Natural killer cell treated with Interleukin-12 subunit alpha and Interleukin-12 subunit beta and Interleukin-15 and Interleukin-18, amount 100 ng/mL, for 72 hours (primary cell): ENCODE measurements around the gene ADGRL1. TPM values are rescaled to one million over a fixed set of nuclear protein-coding genes. Genes with fewer than 3 reads are reported as not detected.
"Not testable (repeated sequence)": the region's sequence is repeated elsewhere in the genome, so short reads cannot be mapped to it uniquely, and the experiment has no call there.

Source experiments
- ATAC-seq, 2 donors: fragments of 150-1000 bp; cut with Tn5 transposase in 1 of 2; sonication (Bioruptor Pico), chemical (Tn5 transposase) in 1 of 2; 2 replicates each; pipeline ENCODE4 v1.10.0; 2021
- DNase-seq: peaks from one replicate; pipeline ENCODE4 v3.0.0; 2022; ENCODE audit warnings: low spot score
- H3K27ac Mint-ChIP-seq, 2 donors: 1 replicate in 1 of 2; 2 replicates in 1 of 2; pipeline ENCODE4 v1.8.0; 2022; ENCODE audit warnings: mixed read lengths in 2 of 2, mild to moderate bottlenecking in 1 of 2, moderate library complexity in 1 of 2
- H3K27me3 Mint-ChIP-seq, 2 donors: 1 replicate in 1 of 2; 2 replicates in 1 of 2; pipeline ENCODE4 v1.8.0; 2022; ENCODE audit warnings: mixed read lengths in 2 of 2
- H3K36me3 Mint-ChIP-seq: one replicate; pipeline ENCODE4 v1.8.0; 2022; ENCODE audit warnings: mixed read lengths
- H3K4me1 Mint-ChIP-seq, 2 donors: 1 replicate in 1 of 2; 2 replicates in 1 of 2; pipeline ENCODE4 v1.8.0; 2022; ENCODE audit warnings: low read depth in 2 of 2, mixed read lengths in 2 of 2, mild to moderate bottlenecking in 1 of 2
- H3K4me3 Mint-ChIP-seq: one replicate; pipeline ENCODE4 v1.8.0; 2022; ENCODE audit warnings: mixed read lengths
- H3K9me3 Mint-ChIP-seq: 2 replicates; pipeline ENCODE4 v1.8.0; 2022; ENCODE audit warnings: mixed read lengths
- total RNA-seq, 2 donors: library from RNA; stranded (reverse); gene quantifications; one replicate each; pipeline ENCODE4 v1.2.3, GENCODE V29; 2022

The ADGRL1 gene
- total RNA-seq, 2 donors from 2014 or later: 6.5 to 8.2 TPM

GRCh38 chr19:14156971-14157717 is 48.8 kb downstream of the ADGRL1 start:
- H3K4me1 Mint-ChIP-seq: no peaks in the 10 kb centered on the region
- no peaks in the 10 kb centered on the region for H3K36me3 Mint-ChIP-seq
- no peak overlapping the region for H3K27ac Mint-ChIP-seq

GRCh38 chr19:14156122-14156521 is 49.8 kb downstream of the ADGRL1 start:
- H3K4me1 Mint-ChIP-seq: no peaks in the 10 kb centered on the region
- H3K36me3 Mint-ChIP-seq: no peaks in the 10 kb centered on the region
- H3K9me3 Mint-ChIP-seq: no peaks in the 10 kb centered on the region
- no peaks in the 10 kb centered on the region for H3K27me3 Mint-ChIP-seq
- H3K4me3 Mint-ChIP-seq: no peak overlapping the region
- H3K27ac Mint-ChIP-seq: no peak overlapping the region
- ATAC-seq (no peak), DNase-seq (no peak)

More at GRCh38 chr19:14156971-14157717, 48.8 kb downstream of the ADGRL1 start:
- Mint-ChIP-seq H3K9me3 (no peaks in the 10 kb centered on the region), H3K27me3 (no peaks in the 10 kb centered on the region), H3K4me3 (no peak overlapping the region)
- ATAC-seq (no peak), DNase-seq (no peak)

- Mint-ChIP-seq H3K27ac (no peak overlapping the region), H3K9me3 (no peaks in the 10 kb centered on the region), H3K36me3 (no peaks in the 10 kb centered on the region), H3K4me1 (no peaks in the 10 kb centered on the region), H3K4me3 (no peak overlapping the region), H3K27me3 (no peaks in the 10 kb centered on the region)
- ATAC-seq: no peak
- DNase-seq: no peak
These were observed 50.6 kb downstream of the ADGRL1 start for GRCh38 chr19:14155371-14155770.

GRCh38 chr19:14152713-14153112 is 53.3 kb downstream of the ADGRL1 start:
- H3K4me3 Mint-ChIP-seq: no peak overlapping the region
- H3K9me3 Mint-ChIP-seq: no peaks in the 10 kb centered on the region
- ATAC-seq (no peak), DNase-seq (no peak)
- no peaks in the 10 kb centered on the region for H3K27me3 Mint-ChIP-seq
- H3K36me3 Mint-ChIP-seq: no peaks in the 10 kb centered on the region
- H3K27ac Mint-ChIP-seq: no peak overlapping the region
- H3K4me1 Mint-ChIP-seq: peaks cover 18 to 21% of the 10 kb centered on the region in 2 donors

- Mint-ChIP-seq H3K4me3 (no peak overlapping the region), H3K36me3 (no peaks in the 10 kb centered on the region), H3K9me3 (no peaks in the 10 kb centered on the region), H3K27me3 (no peaks in the 10 kb centered on the region), H3K27ac (peak overlapping the region in 1 of 2 donors; percentile 98), H3K4me1 (peaks cover 21 to 23% of the 10 kb centered on the region in 2 donors)
- no peak for ATAC-seq
- DNase-seq: no peak
These were observed 55.0 kb downstream of the ADGRL1 start for GRCh38 chr19:14150770-14151661.

GRCh38 chr19:14150041-14150769 is 55.8 kb downstream of the ADGRL1 start:
- ATAC-seq (no peak), DNase-seq (no peak)
- Mint-ChIP-seq H3K27me3 (no peaks in the 10 kb centered on the region), H3K27ac (peak overlapping the region; percentile 91 to 98), H3K4me3 (peak overlapping the region; percentile 73), H3K36me3 (no peaks in the 10 kb centered on the region), H3K4me1 (peaks cover 26 to 29% of the 10 kb centered on the region in 2 donors), H3K9me3 (no peaks in the 10 kb centered on the region)

GRCh38 chr19:14149509-14149994 is 56.4 kb downstream of the ADGRL1 start:
- H3K27me3 Mint-ChIP-seq: no peaks in the 10 kb centered on the region
- peak; percentile 74 to 76 for ATAC-seq
- peak overlapping the region; percentile 91 to 98 for H3K27ac Mint-ChIP-seq
- DNase-seq: no peak
- peaks cover 26 to 31% of the 10 kb centered on the region in 2 donors for H3K4me1 Mint-ChIP-seq
- H3K4me3 Mint-ChIP-seq: peak overlapping the region; percentile 73
- H3K9me3 Mint-ChIP-seq: no peaks in the 10 kb centered on the region
- H3K36me3 Mint-ChIP-seq: no peaks in the 10 kb centered on the region

- Mint-ChIP-seq H3K27me3 (no peaks in the 10 kb centered on the region), H3K36me3 (no peaks in the 10 kb centered on the region), H3K9me3 (no peaks in the 10 kb centered on the region), H3K27ac (peak overlapping the region; percentile 91 to 98), H3K4me1 (peaks cover 26 to 31% of the 10 kb centered on the region in 2 donors), H3K4me3 (peak overlapping the region; percentile 73)
- peak in 1 of 2 donors; percentile 1 for ATAC-seq
- DNase-seq: no peak
These were observed 57.1 kb downstream of the ADGRL1 start for GRCh38 chr19:14148751-14149410.

- no peaks in the 10 kb centered on the region for H3K9me3 Mint-ChIP-seq
- peaks cover 26 to 31% of the 10 kb centered on the region in 2 donors for H3K4me1 Mint-ChIP-seq
- ATAC-seq (peak; percentile 77 to 87), DNase-seq (peak; percentile 81)
- H3K27ac Mint-ChIP-seq: peak overlapping the region; percentile 91 to 98
- H3K36me3 Mint-ChIP-seq: no peaks in the 10 kb centered on the region
- H3K27me3 Mint-ChIP-seq: no peaks in the 10 kb centered on the region
- peak overlapping the region; percentile 73 for H3K4me3 Mint-ChIP-seq
These were observed 58.0 kb downstream of the ADGRL1 start for GRCh38 chr19:14147797-14148605.

- H3K9me3 Mint-ChIP-seq: no peaks in the 10 kb centered on the region
- H3K4me3 Mint-ChIP-seq: no peak overlapping the region
- H3K36me3 Mint-ChIP-seq: no peaks in the 10 kb centered on the region
- ATAC-seq (no peak), DNase-seq (no peak)
- H3K27me3 Mint-ChIP-seq: no peaks in the 10 kb centered on the region
- peaks cover 34 to 38% of the 10 kb centered on the region in 2 donors for H3K4me1 Mint-ChIP-seq
- H3K27ac Mint-ChIP-seq: no peak overlapping the region
These were observed 59.2 kb downstream of the ADGRL1 start for GRCh38 chr19:14146789-14147216.

GRCh38 chr19:14146169-14146568 is 59.8 kb downstream of the ADGRL1 start:
- H3K36me3 Mint-ChIP-seq: not testable (repeated sequence)

GRCh38 chr19:14145381-14145780 is 60.6 kb downstream of the ADGRL1 start:
- ATAC-seq (no peak), DNase-seq (no peak)
- Mint-ChIP-seq H3K4me1 (peaks cover 34 to 38% of the 10 kb centered on the region in 2 donors), H3K27ac (peak overlapping the region in 1 of 2 donors; percentile 65), H3K4me3 (no peak overlapping the region), H3K27me3 (no peaks in the 10 kb centered on the region), H3K9me3 (no peaks in the 10 kb centered on the region), H3K36me3 (no peaks in the 10 kb centered on the region)

More at GRCh38 chr19:14146169-14146568, 59.8 kb downstream of the ADGRL1 start:
- ATAC-seq, H3K27ac Mint-ChIP-seq, H3K9me3 Mint-ChIP-seq, H3K27me3 Mint-ChIP-seq, H3K4me3 Mint-ChIP-seq, DNase-seq: not testable (repeated sequence)
- H3K4me1 Mint-ChIP-seq: peaks cover 34 to 38% of the 10 kb centered on the region in 2 donors
